NT2/D1 (cell line): ENCODE results near the gene SUGP1.

Experiments
- SUZ12 ChIP-seq: IDR thresholded peaks from 2 replicates; pipeline ENCODE4 v1.6.1; 2011; ENCODE audit not compliant: insufficient read length, insufficient read depth; ENCODE audit errors: extremely low read depth
- YY1 ChIP-seq: IDR thresholded peaks from 2 replicates; pipeline ENCODE4 v1.6.1; 2011; ENCODE audit not compliant: insufficient read length, insufficient read depth

DNA sequence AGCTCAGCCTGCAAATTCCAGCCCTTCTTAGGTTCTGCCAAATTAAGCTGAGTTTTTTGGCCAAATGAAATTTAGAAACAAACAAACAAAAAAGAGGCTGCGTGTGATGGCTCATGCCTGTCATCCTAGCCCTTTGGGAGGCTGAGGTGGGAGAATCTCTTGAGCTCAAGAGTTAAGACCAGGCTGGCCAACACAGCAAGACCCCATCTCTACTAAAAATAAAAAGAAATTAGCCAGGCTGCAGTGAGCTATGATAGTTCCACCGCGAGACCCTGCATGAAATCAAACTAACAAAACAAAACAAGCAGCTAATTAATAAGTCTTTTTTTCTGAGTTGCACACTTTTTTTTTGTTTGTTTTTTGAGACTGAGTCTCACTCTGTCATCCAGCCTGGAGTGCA, 90.6 kb downstream of the SUGP1 start:
- TF ChIP-seq SUZ12 (no peak), YY1 (no peak)
